HepG2 (cell line): ENCODE measurements around the gene MACROD2. TPM values are rescaled to one million over a fixed set of nuclear protein-coding genes. Genes with fewer than 3 reads are reported as not detected.

Source experiments
- ATAC-seq: fragments of 200-7000 bp; cut with Tn5 transposase; 3 replicates; pipeline ENCODE4 v1.9.1; 2020; ENCODE audit warnings: mild to moderate bottlenecking, moderate library complexity
- BruUV-seq: library from RNA; stranded (reverse); fragments of 400-500 nt; replicated peaks from 2 replicates; lab custom pipeline; 2021; lab: Mats Ljungman, UMichigan
- CTCF ChIA-PET: fragments of 300-600 bp; formaldehyde crosslinking; extraction: SDS; loops from one replicate; lab custom pipeline; 2021; ENCODE audit warnings: low total read pairs, inconsistent platforms, low intra/inter-chr PET ratio; lab: Yijun Ruan, JAX
- POLR2A ChIA-PET: fragments of 350-600 bp; sonication (Branson Sonifier 250); formaldehyde crosslinking; loops from one replicate; lab custom pipeline; 2020; ENCODE audit warnings: antibody characterized with exemption, inconsistent platforms; lab: Yijun Ruan, JAX
- DNase-seq: peaks from one replicate; pipeline ENCODE4 v3.0.0-alpha.2; 2015; ENCODE audit warnings: low spot score
- FAIRE-seq: peaks from 3 replicates; lab custom pipeline; 2011; peaks lifted over from hg19 to GRCh38; lab: Jason Lieb, UNC
- H2AFZ ChIP-seq: one replicate; pipeline ENCODE4 v1.6.1; 2011; ENCODE audit warnings: low read length, inconsistent platforms
- H3K27ac ChIP-seq: fragments of 300-600 bp; 3 replicates; pipeline ENCODE4 v1.8.0; 2011; ENCODE audit warnings: mixed run types, mild to moderate bottlenecking, mixed read lengths, low read length, inconsistent platforms; ENCODE audit not compliant: insufficient read depth; ENCODE audit errors: extremely low read length
- H3K27me3 ChIP-seq, 2 experiments: fragments of 200-600 bp in 1 of 2; 2 replicates in 1 of 2; 3 replicates in 1 of 2; pipeline versions ENCODE4 v1.6.0 to v1.8.0; 2011; ENCODE audit warnings: low read length in 2 of 2, mild to moderate bottlenecking in 2 of 2, moderate library complexity in 2 of 2, inconsistent platforms in 1 of 2; ENCODE audit not compliant: insufficient read depth in 2 of 2, control insufficient read depth in 1 of 2
- H3K36me3 ChIP-seq, 2 experiments: fragments of 200-600 bp in 1 of 2; replicated peaks in 1 of 2; 2 replicates in 1 of 2; 3 replicates in 1 of 2; pipeline versions ENCODE4 v1.5.1 to v1.8.0; 2011; ENCODE audit warnings: low read length in 2 of 2, inconsistent platforms in 1 of 2; ENCODE audit not compliant: insufficient read depth in 2 of 2, control insufficient read depth in 1 of 2
- H3K4me1 ChIP-seq: 2 replicates; pipeline ENCODE4 v1.5.1; 2012; ENCODE audit warnings: low read length, inconsistent platforms; ENCODE audit not compliant: insufficient read depth
- H3K4me2 ChIP-seq: 2 replicates; pipeline ENCODE4 v1.6.0; 2011; ENCODE audit warnings: low read depth, low read length, inconsistent platforms
- H3K4me3 ChIP-seq, 3 experiments: fragments of 200-600 bp in 1 of 3; sonication (generic), shearing (Covaris generic) in 1 of 3; replicated peaks in 1 of 3; 2 replicates each; pipeline ENCODE4 v1.5.1; 2011 to 2016; ENCODE audit warnings: low read length in 3 of 3, inconsistent platforms in 2 of 3, low read depth in 2 of 3, mild to moderate bottlenecking in 2 of 3, control low read depth in 1 of 3, mixed read lengths in 1 of 3; ENCODE audit not compliant: insufficient read depth in 1 of 3
- H3K79me2 ChIP-seq: one replicate; pipeline ENCODE4 v1.6.1; 2011; ENCODE audit warnings: low read length, inconsistent platforms; ENCODE audit not compliant: insufficient read depth
- H3K9ac ChIP-seq: 2 replicates; pipeline ENCODE4 v1.6.0; 2011; ENCODE audit warnings: mild to moderate bottlenecking, low read depth, low read length, inconsistent platforms; ENCODE audit not compliant: insufficient read depth
- H3K9me3 ChIP-seq: 2 replicates; pipeline ENCODE4 v1.5.1; 2012; ENCODE audit warnings: mild to moderate bottlenecking, low read length
- H4K20me1 ChIP-seq: 2 replicates; pipeline ENCODE4 v1.6.0; 2011; ENCODE audit warnings: inconsistent platforms, mild to moderate bottlenecking, low read length, moderate library complexity; ENCODE audit not compliant: insufficient read depth
- CEBPZ ChIP-seq: IDR thresholded peaks from 2 replicates; pipeline ENCODE4 v1.6.1; 2012; ENCODE audit warnings: low read length, improper control_type of control experiment
- FOXM1 ChIP-seq: sonication (generic); formaldehyde crosslinking; IDR thresholded peaks from 2 replicates; pipeline ENCODE4 v1.5.0; 2020; ENCODE audit warnings: missing genetic modification reagents
- HNRNPK ChIP-seq: fragments of 200-400 bp; formaldehyde crosslinking; IDR thresholded peaks from 2 replicates; pipeline ENCODE4 v1.6.1; 2018; ENCODE audit warnings: low read length, low read depth, moderate library complexity, mild to moderate bottlenecking; ENCODE audit not compliant: poor library complexity, severe bottlenecking
- JARID2 ChIP-seq: sonication (generic); formaldehyde crosslinking; IDR thresholded peaks from 2 replicates; pipeline ENCODE4 v1.8.1; 2023; ENCODE audit warnings: missing genetic modification reagents, inconsistent platforms; ENCODE audit not compliant: insufficient replicate concordance
- RAD51 ChIP-seq: fragments of 450-650 bp; IDR thresholded peaks from 2 replicates; pipeline ENCODE4 v1.6.1; 2016; ENCODE audit warnings: borderline replicate concordance
- REL ChIP-seq: sonication (generic); formaldehyde crosslinking; conservative IDR thresholded peaks from 2 replicates; pipeline ENCODE4 v1.8.0; 2022; ENCODE audit warnings: mild to moderate bottlenecking, missing genetic modification reagents, moderate library complexity
- TCF12 ChIP-seq, 2 experiments: fragments of 450-650 bp in 1 of 2; sonication (generic) in 1 of 2; formaldehyde crosslinking in 1 of 2; IDR thresholded peaks; 2 replicates each; pipeline versions ENCODE4 v1.6.1 to v1.8.0; 2017 to 2022; ENCODE audit warnings: antibody characterized with exemption in 1 of 2, mild to moderate bottlenecking in 1 of 2, missing genetic modification reagents in 1 of 2, moderate library complexity in 1 of 2
- USF2 ChIP-seq, 2 experiments: sonication (generic) in 1 of 2; formaldehyde crosslinking in 1 of 2; IDR thresholded peaks; 2 replicates each; pipeline versions ENCODE4 v1.5.1 to v1.6.1; 2011 to 2020; ENCODE audit warnings: borderline replicate concordance in 1 of 2, low read depth in 1 of 2, low read length in 1 of 2, mild to moderate bottlenecking in 1 of 2, missing genetic modification reagents in 1 of 2, moderate library complexity in 1 of 2
- ZBTB21 ChIP-seq: sonication (generic); formaldehyde crosslinking; IDR thresholded peaks from 2 replicates; pipeline ENCODE4 v1.4.0; 2020; ENCODE audit warnings: missing genetic modification reagents
- ZNF335 ChIP-seq: sonication (generic); formaldehyde crosslinking; IDR thresholded peaks from 2 replicates; pipeline ENCODE4 v1.4.0; 2020; ENCODE audit warnings: missing genetic modification reagents
- ZNF619 ChIP-seq: sonication (generic); formaldehyde crosslinking; IDR thresholded peaks from 2 replicates; pipeline ENCODE4 v1.4.0; 2020; ENCODE audit warnings: mild to moderate bottlenecking, missing genetic modification reagents
- WGBS: methylation state at CpG from one replicate; pipeline ENCODE4 v1.1.6; 2017; ENCODE audit warnings: low lambda C conversion rate; 5-methylcytosine and 5-hydroxymethylcytosine counted together
- in situ Hi-C: cut with HindIII; loops from 2 replicates; pipeline ENCODE4 v1.10.0; 2017; ENCODE audit warnings: low pct_unique_long_range_greater_than_20kb; ENCODE audit not compliant: extremely low pct_ligation_motif_present
- intact Hi-C: fragments of 100-400 bp; cut with micrococcal nuclease; formaldehyde crosslinking; loops from one replicate; pipeline ENCODE4 v1.10.0; 2022; ENCODE audit not compliant: unreplicated experiment
- polyA plus RNA-seq, 8 experiments: library from polyadenylated mRNA; depleted of rRNA in 3 of 8; stranded (reverse) in 7 of 8; unstranded in 1 of 8; fragments of >200 nt; fragmentation: Illumina TruSeq in 4 of 8; extraction: Trizol in 4 of 8; gene quantifications; 2 replicates each; pipeline versions ENCODE4 v1.2.1 to v1.2.3, GENCODE V29; 2011 to 2016; ENCODE audit warnings: low read depth in 4 of 8, missing spikeins in 1 of 8, mixed read lengths in 1 of 8; ENCODE audit not compliant: insufficient read depth in 1 of 8
- total RNA-seq, 5 experiments: library from RNA; depleted of rRNA; stranded (reverse); fragments of >200 nt; fragmentation: Illumina TruSeq; extraction: Trizol; gene quantifications; 2 replicates each; pipeline ENCODE4 v1.2.3, GENCODE V29; 2016; ENCODE audit warnings: low read depth in 1 of 5
- TF ChIP-seq, protein P1 (sequence below): sonication (generic); formaldehyde crosslinking; IDR thresholded peaks from 2 replicates; pipeline ENCODE4 v1.5.1; 2020; ENCODE audit warnings: mild to moderate bottlenecking, moderate library complexity, missing genetic modification reagents
- TF ChIP-seq, protein P2 (sequence below): sonication (generic); formaldehyde crosslinking; IDR thresholded peaks from 2 replicates; pipeline ENCODE4 v1.4.0; 2020; ENCODE audit warnings: low read depth, mild to moderate bottlenecking, missing genetic modification reagents

The MACROD2 gene
- total and polyA plus RNA-seq, 2 of the 13 experiments (the other 11 are each of a cell fraction or from before 2014, with no cell fraction given), result 0.13 to 0.51 TPM

- Histone ChIP-seq H3K27me3 (no peaks in the 10 kb centered on the region), H3K9me3 (peaks cover 67% of the 10 kb centered on the region), H3K9ac (no peak overlapping the region), H3K36me3 (no peaks in the 10 kb centered on the region), H3K4me2 (no peak overlapping the region), H3K79me2 (no peaks in the 10 kb centered on the region), H3K4me3 (no peak overlapping the region), H4K20me1 (no peaks in the 10 kb centered on the region), H2AFZ (no peak overlapping the region), H3K4me1 (no peaks in the 10 kb centered on the region)
- DNase-seq (no peak), ATAC-seq (no peak), FAIRE-seq (no peak)
- BruUV-seq, result no TSS peak
- intact Hi-C loops (no loop called here), in situ Hi-C loops (no loop called here)
- POLR2A ChIA-PET, result no interaction called here
- WGBS, result 5% methylated on average over 4 of the region's 4 CpGs
- TF ChIP-seq HNRNPK (no peak), ZNF335 (CRISPR knock-in tag) (no peak), TCF12 (IDR thresholded peaks at IDR 0.05) (no peak), TCF12 (CRISPR knock-in tag; IDR thresholded peaks at IDR 0.05) (no peak), JARID2 (CRISPR knock-in tag) (no peak), REL (CRISPR knock-in tag) (no peak), FOXM1 (CRISPR knock-in tag) (no peak), ZBTB21 (CRISPR knock-in tag) (no peak), ZNF619 (CRISPR knock-in tag) (no peak), RAD51 (peak; percentile 92), USF2 (IDR thresholded peaks at IDR 0.05; ENCODE audit: low read depth, low read length) (peak; percentile 88), USF2 (CRISPR knock-in tag; IDR thresholded peaks at IDR 0.05; ENCODE audit: borderline replicate concordance) (no peak), CEBPZ (no peak)
- TF ChIP-seq, protein P1, sequence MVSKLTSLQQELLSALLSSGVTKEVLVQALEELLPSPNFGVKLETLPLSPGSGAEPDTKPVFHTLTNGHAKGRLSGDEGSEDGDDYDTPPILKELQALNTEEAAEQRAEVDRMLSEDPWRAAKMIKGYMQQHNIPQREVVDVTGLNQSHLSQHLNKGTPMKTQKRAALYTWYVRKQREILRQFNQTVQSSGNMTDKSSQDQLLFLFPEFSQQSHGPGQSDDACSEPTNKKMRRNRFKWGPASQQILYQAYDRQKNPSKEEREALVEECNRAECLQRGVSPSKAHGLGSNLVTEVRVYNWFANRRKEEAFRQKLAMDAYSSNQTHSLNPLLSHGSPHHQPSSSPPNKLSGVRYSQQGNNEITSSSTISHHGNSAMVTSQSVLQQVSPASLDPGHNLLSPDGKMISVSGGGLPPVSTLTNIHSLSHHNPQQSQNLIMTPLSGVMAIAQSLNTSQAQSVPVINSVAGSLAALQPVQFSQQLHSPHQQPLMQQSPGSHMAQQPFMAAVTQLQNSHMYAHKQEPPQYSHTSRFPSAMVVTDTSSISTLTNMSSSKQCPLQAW, result no peak
- TF ChIP-seq, protein P2, sequence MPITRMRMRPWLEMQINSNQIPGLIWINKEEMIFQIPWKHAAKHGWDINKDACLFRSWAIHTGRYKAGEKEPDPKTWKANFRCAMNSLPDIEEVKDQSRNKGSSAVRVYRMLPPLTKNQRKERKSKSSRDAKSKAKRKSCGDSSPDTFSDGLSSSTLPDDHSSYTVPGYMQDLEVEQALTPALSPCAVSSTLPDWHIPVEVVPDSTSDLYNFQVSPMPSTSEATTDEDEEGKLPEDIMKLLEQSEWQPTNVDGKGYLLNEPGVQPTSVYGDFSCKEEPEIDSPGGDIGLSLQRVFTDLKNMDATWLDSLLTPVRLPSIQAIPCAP (CRISPR knock-in tag), result no peak
- TF ChIP-seq, all 625 proteins: peak for 2
- CTCF ChIA-PET, result no interaction called here
- no peak overlapping the region for H3K27ac ChIP-seq
These were observed 1331.8 kb downstream of the MACROD2 start for GRCh38 chr20:15327123-15327522.
